8988T (cell line): ENCODE measurements around the gene KRT78.

Experiments used
- DNase-seq: peaks from one replicate; pipeline ENCODE4 v3.0.0; 2011

Gene KRT78

GRCh38 chr12:52794479-52795331, 54.1 kb downstream of the KRT78 start:
- DNase-seq: no peak

- no peak for DNase-seq
These were observed 56.4 kb downstream of the KRT78 start for GRCh38 chr12:52792185-52793029.

GRCh38 chr12:52791271-52792184, 57.3 kb downstream of the KRT78 start:
- DNase-seq: no peak

- no peak for DNase-seq
These were observed 58.1 kb downstream of the KRT78 start for GRCh38 chr12:52790427-52791270.

GRCh38 chr12:52789637-52790426, 59.0 kb downstream of the KRT78 start:
- DNase-seq: no peak

GRCh38 chr12:52788876-52789636, 59.7 kb downstream of the KRT78 start:
- DNase-seq: no peak

GRCh38 chr12:52788192-52788875, 60.5 kb downstream of the KRT78 start:
- DNase-seq: no peak
